ENCODE results near the gene TCF3. TPM values are rescaled to one million over a fixed set of nuclear protein-coding genes. Genes with fewer than 3 reads are reported as not detected.

The TCF3 gene
- total and polyA plus RNA-seq, 11 donors, result 13.2 to 40.2 (median 22.3) TPM

GRCh38 chr19:1575323-1576241, 76.8 kb downstream of the TCF3 start:
- WGBS, 4 donors, result 88 to 92% (median 89%) methylated on average over 21 to 22 of the region's 22 CpGs
- peak in 1 of 5 donors; percentile 12 for DNase-seq
- intact Hi-C loops (cut with DNase I), result no loop called here
- no peak for ATAC-seq
- Histone ChIP-seq H3K9me3 (no peaks in the 10 kb centered on the region), H3K36me3 (peaks cover 0 to 45% (median 27%) of the 10 kb centered on the region in 9 donors), H3K4me3 (no peak overlapping the region), H3K27me3 (no peaks in the 10 kb centered on the region), H3K4me1 (peaks cover 0 to 16% (median 1%) of the 10 kb centered on the region in 12 donors), H3K27ac (no peak overlapping the region)
- no peak for TF ChIP-seq POLR2A (IDR thresholded peaks at IDR 0.05)
- TF ChIP-seq CTCF (IDR thresholded peaks at IDR 0.05), result no peak

GRCh38 chr19:1574354-1575136, 77.9 kb downstream of the TCF3 start:
- WGBS, 4 donors, result 87 to 89% (median 89%) methylated on average over 24 to 34 of the region's 34 CpGs
- H3K4me3 ChIP-seq, result no peak overlapping the region
- peaks cover 0 to 16% (median 1%) of the 10 kb centered on the region in 12 donors for H3K4me1 ChIP-seq
- no peak for TF ChIP-seq CTCF (IDR thresholded peaks at IDR 0.05)
- TF ChIP-seq POLR2A (IDR thresholded peaks at IDR 0.05), result no peak
- peaks cover 0 to 35% (median 17%) of the 10 kb centered on the region in 9 donors for H3K36me3 ChIP-seq
- intact Hi-C loops (cut with DNase I), result no loop called here
- no peaks in the 10 kb centered on the region for H3K27me3 ChIP-seq
- no peaks in the 10 kb centered on the region for H3K9me3 ChIP-seq
- DNase-seq, result peak in 1 of 5 donors; percentile 20
- no peak for ATAC-seq
- H3K27ac ChIP-seq, result no peak overlapping the region

GRCh38 chr19:1572795-1573194, 79.6 kb downstream of the TCF3 start:
- 85 to 90% (median 87%) methylated on average over 9 of the region's 9 CpGs for WGBS, 4 donors
- intact Hi-C loops (cut with DNase I), result no loop called here
- H3K4me3 ChIP-seq, result no peak overlapping the region
- no peak overlapping the region for H3K27ac ChIP-seq
- H3K9me3 ChIP-seq, result no peaks in the 10 kb centered on the region
- H3K4me1 ChIP-seq, result peaks cover 0 to 18% (median 5%) of the 10 kb centered on the region in 12 donors
- peaks cover 0 to 18% (median 7%) of the 10 kb centered on the region in 9 donors for H3K36me3 ChIP-seq
- no peaks in the 10 kb centered on the region for H3K27me3 ChIP-seq
- no peak for DNase-seq
- ATAC-seq, result no peak
- no peak for TF ChIP-seq POLR2A (IDR thresholded peaks at IDR 0.05)

GRCh38 chr19:1571358-1571757, 81.1 kb downstream of the TCF3 start:
- H3K4me3 ChIP-seq, result no peak overlapping the region
- H3K4me1 ChIP-seq, result peaks cover 0 to 16% (median 4%) of the 10 kb centered on the region in 12 donors
- no peaks in the 10 kb centered on the region for H3K9me3 ChIP-seq
- H3K27ac ChIP-seq, result no peak overlapping the region
- no peak for TF ChIP-seq POLR2A (IDR thresholded peaks at IDR 0.05)
- no peak for TF ChIP-seq CTCF (IDR thresholded peaks at IDR 0.05)
- ATAC-seq, result no peak
- intact Hi-C loops (cut with DNase I), result no loop called here
- H3K36me3 ChIP-seq, result peaks cover 0 to 4% (median 0%) of the 10 kb centered on the region in 9 donors
- 87 to 91% (median 89%) methylated on average over 12 of the region's 12 CpGs for WGBS, 4 donors
- no peak for DNase-seq
- H3K27me3 ChIP-seq, result peaks cover 0 to 4% (median 0%) of the 10 kb centered on the region in 9 donors
